GM18505 (cell line): Measurements from ENCODE around the gene KLK6.

Experiments
- ATAC-seq: cut with Tn5 transposase; IDR thresholded peaks from one replicate; pipeline ENCODE4 v1.9.1; 2021; ENCODE audit not compliant: unreplicated experiment
- POLR2A ChIP-seq: IDR thresholded peaks from 4 replicates; pipeline ENCODE4 v1.6.1; 2011; ENCODE audit warnings: borderline replicate concordance; ENCODE audit not compliant: insufficient read depth, insufficient read length; ENCODE audit errors: extremely low read depth

KLK6 gene

DNA sequence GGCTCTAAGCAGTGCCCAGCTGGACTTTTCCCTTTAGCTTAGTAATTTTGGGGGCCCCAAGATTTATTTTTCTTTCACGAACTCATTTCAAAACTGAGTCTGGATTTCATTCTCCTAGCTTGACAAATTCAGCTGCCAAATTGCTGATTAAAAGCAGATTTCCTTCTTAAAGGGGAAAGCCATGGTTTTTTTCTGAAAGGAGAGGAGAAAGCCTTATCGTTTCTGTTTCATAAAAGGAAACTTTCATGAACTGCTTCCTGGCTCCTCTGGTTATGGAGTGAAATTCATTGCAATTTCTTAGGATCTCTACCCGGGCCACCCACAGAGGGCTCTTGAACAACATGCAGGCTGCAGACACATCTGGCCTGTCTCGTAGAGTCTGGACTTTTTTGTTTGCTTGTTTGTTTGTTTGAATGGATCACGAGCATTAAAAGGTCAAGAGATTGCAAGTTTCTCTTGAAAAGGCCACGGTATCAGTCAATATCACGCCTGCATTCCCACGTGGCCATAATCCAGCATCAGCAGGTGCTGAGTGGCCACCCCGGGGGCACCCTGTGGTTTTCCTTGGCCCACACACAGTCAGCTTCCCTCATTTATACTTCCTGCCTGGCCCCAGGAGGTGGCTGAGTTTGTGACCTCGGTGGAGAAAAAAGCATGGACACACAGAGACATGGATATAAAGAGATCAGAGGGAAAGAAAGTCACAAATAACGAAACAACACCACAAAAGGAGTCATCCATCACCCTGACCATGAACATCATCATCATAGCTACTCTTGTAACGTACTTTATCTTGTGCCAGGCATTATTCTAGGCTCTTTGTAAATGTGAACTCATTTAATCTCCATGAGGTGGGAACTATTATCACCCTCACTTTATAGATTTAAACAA lies 47.7 kb downstream of the KLK6 start:
- no peak for TF ChIP-seq POLR2A
- no peak for ATAC-seq

DNA sequence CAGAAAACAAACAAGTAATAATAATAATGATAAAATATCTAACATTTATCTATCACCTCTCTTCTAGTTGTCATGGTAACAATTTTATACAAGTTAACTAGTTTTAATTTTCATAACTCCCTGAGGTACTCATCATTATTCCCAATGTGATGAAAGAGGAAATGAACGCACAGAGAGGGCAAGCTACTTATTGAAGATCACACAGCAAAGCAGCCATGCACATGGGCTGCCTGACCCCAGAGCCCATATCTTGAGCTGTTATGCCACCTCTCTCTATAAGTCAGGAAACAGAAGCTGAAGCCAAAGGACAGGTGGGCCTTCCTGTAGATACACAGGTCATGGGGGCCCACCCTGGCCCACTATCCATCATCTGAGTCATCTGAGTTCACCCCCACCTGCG lies 53.3 kb downstream of the KLK6 start:
- no peak for ATAC-seq
- no peak for TF ChIP-seq POLR2A

GRCh38 chr19:50912727-50913716 lies 56.4 kb downstream of the KLK6 start:
- TF ChIP-seq POLR2A = no peak
- no peak for ATAC-seq

GRCh38 chr19:50912102-50912599 lies 57.2 kb downstream of the KLK6 start:
- no peak for ATAC-seq
- TF ChIP-seq POLR2A = no peak

DNA sequence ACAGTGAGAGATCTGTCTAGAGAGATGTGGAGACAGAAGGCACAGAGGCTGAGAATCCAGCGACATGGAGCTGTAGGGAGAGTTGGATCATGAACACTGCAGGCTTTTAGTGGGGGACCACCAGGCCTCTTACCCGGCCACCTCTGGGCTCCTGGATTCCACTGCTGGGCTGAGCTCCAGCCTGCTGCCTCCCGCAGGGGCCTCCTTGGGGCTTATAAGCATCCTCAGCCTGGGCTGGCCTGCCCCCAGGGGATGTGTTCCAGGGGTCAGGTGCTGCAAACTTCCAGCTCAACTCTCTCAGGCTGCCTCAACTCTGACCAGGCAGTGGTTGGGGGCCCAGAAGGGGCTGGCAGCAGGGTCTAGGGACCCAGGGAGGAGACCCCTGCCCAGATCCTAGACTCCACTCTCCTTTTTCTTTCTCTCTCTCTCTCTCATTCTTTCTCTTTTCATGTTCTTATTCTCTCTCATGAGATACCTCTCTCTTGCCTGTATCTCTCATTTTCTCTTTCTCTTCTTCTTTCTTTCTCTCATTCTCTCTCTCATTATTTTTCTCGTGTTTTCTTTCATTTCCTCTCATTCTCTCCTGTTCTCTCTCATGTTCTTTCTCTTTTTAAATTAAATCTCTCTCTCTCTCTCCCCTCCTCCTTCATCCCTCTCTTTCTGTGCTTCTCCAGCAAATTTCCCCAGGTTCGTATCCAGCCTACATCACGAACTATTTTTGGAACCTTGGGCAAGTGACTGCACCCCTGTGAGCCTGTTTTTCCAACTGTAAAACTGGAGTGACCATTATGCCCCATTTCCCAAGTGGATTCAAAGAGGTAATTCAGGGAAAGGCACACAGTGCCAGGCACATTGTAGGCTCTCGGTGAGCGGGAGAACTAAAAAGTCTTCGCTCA lies 57.9 kb downstream of the KLK6 start, which contains the start of gene KLK4:
KLK4 (minus strand) TSS at position 190 of the 896 bp plus-strand sequence. CDS start 657 bp downstream, outside the sequence.
- ATAC-seq = no peak
- no peak for TF ChIP-seq POLR2A

DNA sequence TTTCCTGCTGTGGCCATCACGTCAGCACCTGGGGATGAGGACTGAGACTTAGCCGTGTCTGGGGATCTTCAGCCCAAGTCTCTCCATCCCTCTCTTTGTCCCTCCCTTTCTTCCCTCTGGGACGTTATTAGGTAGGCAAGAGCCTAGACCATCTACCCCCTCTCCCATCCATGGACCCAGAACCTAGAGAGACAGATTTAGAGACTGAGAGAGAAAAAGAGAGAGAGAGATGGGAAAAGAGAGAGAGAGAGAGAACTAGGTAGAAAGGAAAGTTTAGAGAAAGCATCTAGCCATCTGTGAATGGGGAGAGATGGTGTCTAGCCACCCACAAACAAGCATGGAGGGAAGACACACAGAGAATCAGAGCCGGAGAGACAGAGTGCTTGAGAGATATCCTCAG lies 58.7 kb downstream of the KLK6 start:
- no peak for ATAC-seq
- TF ChIP-seq POLR2A = no peak

DNA sequence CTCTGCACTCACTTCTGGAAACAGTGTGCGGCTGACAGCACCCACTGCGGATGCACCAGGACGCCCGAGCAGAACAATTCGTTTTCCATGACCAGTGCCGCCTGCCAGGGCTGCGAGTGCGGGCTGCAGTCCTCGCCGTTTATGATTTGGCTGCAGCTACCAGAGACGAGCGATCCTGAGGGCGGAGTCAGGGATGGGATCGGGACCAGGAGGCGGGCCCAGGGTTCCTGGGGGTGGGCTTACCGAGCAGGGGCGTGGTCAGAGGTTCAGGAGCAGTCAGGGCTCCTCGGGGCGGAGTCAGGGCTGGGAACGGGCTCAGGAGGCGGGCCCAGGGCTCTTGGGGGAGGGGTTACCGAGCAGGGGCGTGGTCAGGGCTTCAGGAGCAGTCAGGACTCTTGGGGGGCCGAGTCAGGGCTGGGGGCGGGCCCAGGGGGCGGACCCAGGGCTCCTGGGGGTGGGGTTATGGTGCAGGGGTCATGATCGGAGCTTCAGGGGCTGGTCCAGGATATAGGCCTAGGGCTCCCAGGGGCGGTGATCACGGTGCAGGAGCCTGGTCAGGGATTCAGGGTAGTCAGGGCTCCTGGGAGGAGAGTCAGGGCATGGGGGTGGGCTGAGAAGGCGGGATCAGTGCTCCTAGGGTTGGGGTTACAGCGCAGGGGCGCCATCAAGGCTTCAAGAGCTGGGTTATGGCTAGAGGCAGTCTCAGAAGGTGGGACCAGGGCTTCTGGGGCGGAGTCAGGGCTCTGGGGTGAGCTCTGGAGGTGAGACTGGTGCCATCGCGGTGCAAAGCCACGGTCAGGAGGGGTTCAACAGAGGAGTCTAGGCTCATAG lies 59.9 kb downstream of the KLK6 start:
- ATAC-seq = peak; percentile 62
- no peak for TF ChIP-seq POLR2A
